ENCODE results near the gene ABCC8.

The ABCC8 gene

DNA sequence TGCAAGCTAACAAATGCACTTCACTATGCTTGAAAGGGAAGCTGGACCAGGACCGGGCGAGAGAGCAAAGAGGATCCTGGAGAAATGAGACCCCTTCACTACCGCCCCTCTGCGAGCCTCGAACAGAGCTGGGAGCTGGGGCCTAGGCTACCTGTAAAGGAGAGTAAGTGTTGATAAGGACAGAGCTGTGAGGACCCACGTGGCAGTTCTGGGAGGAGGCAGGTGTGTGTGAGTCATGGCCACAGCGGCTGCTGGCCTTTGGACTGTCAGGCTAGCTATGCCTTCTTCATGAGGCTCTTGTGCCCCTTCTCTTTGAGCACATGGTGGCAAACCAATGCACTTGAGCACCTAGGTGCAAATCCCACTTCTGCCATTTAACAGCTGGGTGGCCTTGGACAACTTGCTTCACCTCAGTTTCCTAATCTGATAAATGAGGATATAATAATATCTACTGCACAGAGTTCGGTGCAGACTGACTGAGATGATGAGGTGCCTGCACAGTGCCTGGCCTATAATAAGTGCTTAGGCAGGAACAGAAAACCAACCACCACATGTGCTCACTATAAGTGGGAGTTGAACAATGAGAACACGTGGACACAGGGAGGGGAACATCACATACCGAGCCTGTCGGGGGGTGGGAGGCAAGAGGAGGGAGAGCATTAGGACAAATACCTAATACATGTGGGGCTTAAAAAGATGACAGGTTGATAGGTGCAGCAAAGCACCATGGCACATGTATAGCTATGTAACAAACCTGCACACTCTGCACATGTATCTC lies 52.9 kb downstream of the ABCC8 start:
- DNase-seq, result no peak

DNA sequence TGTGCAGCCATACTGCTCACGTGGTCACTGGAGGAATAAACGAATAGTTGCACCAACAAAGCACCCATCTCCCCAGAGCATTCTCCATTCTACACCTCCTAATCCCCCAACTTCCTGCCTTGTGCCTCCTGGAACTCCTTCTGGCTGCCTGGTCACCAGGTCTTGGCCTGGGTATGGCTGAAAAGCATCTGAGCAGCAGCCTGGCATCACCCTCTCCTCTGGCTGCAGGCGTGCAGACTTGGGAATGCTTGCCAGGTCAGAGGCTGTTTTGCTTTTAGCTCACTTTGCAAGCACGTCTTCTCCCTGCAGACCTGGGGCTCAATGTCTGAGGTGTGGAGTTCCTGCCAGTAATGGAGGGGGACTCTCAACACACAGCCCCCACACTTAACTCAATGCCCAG lies 54.9 kb downstream of the ABCC8 start:
- DNase-seq, result no peak

DNA sequence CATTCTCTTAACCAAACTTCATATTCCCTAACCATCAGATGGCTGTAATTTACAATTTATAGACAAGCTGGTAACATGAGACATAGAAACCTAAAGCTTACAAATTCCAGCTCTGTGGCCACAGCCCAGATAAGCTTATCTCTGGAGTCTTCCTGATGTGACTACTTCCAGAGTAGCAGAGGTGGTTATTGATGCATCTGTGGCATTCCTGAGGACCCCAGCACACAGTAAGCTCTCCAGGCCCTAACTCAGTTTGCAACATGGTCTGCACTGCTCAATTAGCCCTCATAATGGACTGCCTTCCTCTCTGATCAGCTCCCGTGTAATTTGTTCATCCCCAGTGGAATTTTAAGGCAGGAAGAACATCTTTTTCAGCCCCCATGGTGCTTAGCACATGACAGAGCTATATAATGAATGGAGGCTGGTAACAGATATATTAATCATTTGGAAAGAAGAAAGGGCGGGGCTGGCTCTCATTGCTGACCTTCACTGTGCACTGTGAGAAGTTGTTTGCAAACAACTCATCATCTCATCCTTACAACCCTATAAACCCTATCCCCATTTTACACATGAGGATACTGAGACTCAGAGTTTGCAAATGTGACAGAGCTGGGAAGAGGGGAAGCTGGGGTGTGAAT lies 58.1 kb downstream of the ABCC8 start:
- no peak for DNase-seq

DNA sequence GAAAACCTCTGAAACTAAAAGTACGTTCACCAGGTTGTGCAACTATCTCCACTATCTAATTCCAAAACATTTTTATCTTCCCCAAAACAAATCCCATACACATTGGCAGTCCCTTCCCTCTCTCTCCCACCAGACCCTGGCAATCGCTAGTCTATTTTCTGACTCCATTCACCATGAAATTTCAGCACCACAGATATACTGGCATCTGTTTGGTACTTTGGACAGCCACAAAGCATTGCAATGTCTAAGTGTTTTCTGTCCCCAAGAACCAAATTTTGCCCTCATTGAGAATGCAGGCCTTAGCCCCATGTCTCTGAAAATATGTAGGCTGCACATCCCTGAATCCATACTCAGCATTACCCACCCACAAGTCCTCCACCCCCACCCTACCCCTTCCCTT lies 60.2 kb downstream of the ABCC8 start:
- no peak for DNase-seq

DNA sequence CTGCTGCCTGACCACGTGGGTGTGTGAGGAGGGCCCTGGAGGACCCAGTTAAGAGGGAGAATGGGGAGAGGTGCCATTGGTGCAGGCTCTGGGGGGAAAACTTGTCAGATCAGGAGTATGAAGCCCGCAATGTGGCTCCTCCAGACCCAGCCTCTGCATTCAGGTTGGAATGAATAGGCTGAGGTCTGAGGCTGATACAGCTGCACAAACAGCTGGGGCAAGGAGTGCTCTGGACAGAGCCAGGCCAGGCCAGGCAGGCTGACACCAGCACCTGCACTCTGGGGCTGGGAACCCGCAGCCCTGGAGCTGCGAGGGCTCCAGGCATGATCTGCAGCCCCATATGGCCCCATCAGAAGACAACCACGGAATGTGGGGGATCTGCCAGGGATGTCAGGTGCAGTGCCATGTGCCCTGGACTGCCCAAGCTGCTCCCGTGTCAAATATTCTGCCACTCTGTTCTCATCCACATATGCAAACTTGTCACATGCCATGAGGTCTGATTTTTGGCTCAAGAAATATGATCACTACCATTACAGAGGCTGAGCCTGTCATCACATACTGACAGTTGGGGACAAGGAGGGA lies 61.0 kb downstream of the ABCC8 start:
- DNase-seq, result no peak

DNA sequence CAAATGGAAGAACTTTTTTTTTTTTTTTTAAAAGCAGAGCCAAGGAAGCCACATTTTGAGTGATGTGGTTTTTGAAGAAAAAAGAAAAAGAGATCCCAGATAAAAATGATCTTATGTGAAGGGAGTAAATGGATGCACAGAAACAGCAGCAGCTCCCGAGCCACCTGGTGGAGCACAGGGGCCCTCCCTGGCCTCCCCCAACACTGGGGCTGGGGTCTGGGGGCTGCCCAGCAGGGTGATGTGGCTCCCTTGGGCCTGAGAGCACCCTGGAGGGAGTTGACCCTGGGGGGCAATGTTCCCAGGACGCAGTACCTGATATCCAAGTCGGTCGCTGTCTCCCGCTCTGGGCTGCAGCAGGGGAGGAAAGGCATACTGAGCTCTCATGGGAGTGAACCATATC lies 61.7 kb downstream of the ABCC8 start:
- no peak for DNase-seq

DNA sequence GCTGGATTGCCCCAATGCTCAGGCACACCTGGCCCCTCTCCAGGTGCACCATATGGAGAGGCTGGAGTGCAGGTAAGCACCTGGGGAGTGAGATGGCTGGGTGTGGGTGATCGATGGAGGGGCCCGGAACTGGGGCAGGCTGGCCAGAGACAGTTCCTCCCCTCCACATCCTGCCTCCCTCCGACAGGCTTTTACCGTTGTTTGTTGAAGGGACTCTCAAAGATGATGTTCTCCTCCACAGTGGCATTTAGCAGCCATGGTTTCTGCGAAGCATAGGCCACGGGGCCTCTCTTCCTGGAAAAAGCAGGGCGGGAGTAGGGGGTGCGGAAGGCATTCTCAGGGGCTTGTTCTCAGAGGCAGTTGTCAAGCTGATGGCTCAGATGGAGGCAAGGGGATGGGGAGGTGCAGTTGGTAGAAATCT lies 62.3 kb downstream of the ABCC8 start:
- DNase-seq, result no peak

DNA sequence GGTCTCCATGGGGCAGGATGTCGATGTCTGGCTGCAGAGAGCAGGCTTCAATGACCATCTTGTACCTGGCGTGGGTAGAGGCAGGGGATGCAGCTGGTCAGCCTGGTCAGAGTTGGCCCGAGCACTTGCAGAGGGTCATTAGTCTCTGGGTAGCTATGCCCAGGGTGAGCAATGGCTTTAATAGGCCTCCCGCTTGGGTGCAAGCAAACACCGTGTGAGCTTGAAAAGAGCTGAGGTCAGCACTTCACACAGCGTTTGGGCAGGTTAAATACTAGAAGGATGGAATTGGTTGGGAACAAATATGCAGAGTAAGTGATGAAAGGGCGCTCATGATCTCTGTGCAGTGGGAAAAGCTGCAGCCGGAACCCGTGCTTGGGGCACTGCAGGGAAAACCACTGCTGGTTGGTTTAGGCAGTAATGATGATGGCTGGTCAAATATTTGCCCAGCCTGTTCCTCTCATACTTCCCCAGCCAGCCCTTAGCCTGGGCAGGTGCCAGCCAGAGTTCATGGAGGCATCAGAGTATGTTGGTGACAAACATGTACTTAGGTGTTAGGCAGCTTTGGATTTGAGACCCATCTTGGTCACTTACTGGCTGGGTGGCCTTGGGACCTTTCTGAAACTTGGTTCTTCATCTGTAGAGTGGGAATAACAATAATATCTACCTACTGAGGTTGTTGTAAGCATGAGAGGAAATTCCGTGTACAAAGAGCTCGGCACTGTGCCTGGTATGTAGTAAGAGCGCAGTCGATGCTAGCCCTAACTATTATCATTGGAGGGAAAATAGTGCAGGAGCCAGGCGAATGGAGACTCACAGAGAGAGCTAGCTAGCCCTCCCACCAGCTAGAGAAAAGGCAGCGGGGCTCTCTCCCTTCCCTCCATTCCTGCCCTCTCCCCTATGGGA lies 63.0 kb downstream of the ABCC8 start:
- DNase-seq, result no peak

DNA sequence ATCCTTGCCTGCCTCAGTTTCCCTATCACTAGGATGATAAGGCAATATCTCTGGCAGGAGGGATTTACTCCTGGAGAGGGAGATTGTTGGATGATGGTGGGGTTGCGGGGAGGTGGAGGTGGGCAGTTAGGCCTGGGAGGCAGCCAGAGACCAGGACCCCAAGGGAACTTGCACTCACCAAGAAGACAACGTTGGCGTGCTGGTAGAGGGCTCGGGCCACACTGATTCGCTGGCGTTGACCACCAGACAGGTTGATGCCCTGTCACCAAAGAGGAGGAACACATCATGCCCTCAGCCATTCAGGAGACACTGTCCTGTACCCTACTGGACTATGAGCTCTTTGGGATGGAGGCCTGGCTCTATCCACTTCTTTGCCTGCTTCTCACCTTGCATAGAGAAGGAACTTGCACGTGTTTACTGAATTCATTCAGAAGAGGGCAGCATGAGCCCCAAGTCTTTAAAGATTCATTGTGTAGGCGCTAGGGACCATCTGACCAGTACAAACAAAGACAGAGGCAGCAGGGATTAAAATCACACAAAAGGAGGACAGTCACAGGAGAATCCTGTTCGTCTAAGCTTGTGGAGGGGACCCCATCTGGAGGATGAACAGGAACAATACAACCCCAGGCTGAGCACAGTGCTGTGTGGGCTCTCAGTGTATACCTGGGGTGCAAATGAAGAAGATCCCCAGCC lies 64.0 kb downstream of the ABCC8 start:
- no peak for DNase-seq

DNA sequence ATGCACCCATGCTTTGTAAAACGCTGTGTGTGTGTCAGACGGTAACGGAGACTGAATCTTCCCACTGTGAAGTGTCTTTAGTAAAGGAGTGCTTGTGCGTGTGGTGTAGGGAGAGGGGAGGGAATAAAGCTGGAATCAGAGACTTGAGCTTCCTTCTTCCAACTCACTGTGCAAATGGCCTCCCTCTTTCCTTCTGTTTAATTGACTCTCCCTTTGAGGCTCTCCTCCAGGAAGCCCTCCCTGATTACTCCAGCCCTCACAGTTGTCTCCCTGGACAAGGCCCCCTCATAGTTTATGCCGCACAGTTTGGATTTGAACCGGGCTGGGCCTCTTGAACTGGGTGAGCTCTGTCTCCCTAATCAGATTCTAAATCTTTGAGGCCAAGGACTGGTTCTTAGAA lies 65.2 kb downstream of the ABCC8 start:
- no peak for DNase-seq

DNA sequence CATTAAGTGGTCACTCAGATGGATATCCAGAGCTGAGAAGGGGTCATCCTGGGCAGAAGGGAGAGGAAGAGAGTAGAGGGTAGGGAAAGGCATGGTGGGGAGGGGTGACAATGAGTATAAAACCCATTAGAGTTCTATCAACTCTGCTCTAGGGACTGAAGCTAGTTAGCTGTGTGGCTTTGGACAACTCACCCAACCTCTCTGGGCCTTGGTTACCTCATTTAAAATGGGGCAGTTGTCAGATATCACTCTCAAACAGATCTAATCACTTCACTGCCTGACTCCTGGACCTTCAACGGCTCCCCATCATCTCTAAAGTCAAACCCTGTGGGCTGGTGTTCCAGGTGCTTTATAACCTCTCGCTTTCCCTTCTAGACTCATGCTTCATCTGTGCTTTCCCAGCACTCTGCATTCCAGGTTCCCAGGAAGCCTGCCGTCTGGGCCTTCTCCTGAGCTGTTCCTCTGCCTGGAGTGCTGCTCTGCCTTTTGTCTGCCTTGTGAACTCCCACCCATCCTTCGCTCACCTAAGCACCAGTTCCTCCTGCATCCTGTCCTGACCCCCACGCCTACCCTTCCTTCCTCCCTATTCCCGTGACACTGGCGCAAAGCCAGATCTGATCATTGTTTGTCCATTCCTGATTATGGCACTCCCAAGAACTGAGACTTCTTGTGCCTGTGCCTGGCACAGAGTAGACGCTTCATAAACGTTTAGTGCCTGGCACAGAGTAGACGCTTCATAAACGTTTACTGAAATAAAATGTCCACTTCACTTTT lies 65.9 kb downstream of the ABCC8 start:
- DNase-seq, result no peak

DNA sequence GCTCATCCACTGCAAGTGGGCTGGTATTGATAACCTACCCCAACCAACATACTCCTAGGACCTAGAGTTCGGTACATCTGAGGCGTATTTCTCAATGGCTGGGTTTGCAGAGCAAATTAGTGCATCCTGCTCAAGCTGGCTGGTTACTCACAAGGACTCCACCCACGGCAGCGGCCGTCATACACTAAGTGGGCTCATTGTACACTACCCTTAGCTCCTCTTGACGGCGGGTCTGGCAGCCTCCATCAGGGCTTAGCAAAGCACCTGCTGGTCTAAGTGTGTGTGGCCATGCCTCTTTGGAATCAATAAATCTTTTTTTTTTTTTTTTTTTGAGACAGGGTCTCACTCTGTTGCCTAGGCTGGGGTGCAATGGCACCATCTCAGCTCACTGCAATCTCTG lies 68.0 kb downstream of the ABCC8 start:
- DNase-seq, result no peak

DNA sequence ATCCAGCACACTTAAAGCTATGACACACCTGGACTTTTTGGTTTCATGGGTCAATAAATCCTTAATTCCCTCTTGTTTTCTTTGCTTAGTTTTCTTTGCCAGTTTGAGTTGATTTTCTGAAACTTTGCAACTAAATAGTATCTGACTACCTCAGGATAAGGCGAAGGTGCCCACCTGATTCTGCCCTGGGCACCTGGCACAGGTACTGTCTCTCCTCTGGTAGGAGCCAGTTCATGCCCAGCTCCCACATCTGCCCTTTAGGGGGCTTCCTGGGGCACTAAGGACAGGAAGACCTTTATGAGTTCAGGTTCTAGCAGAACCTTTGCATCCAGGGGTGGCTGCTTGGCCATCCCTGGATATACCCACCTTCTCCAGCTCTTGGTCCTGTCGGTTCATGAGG lies 68.6 kb downstream of the ABCC8 start:
- no peak for DNase-seq

DNA sequence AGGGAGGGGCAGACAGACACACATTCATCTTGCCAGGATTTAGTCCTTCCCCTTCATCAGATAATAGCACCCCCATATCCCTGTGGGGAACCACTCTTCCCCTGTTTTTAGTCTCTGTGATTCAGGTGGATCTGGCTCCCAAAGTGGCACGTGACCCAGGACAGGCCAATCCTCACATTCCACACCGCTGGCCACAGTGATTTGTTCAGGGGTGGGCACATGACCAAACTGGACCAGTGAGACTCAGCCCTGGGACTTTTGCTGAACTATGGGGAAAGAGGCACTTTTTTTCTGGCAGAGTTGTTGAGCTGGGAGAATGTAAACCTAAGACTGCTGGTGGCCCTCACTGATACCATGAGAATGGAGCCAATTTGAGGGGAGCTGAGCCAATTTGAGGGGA lies 69.1 kb downstream of the ABCC8 start:
- no peak for DNase-seq

DNA sequence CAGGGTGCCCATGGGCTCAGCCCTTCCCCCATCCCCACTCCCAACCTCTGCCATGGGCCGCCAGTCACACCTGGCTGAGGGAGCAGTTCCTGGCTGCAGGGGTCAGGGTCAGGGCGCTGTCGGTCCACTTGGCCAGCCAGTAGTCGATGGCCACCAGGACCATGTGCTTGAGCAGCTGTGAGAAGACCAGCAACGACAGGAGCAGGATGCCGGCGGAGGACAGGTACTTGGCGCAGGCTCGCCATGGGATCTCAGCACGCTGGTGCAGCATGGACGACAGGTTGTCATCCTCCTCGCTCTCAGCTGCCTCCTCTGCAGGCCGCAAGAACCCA lies 69.9 kb downstream of the ABCC8 start:
- DNase-seq, result no peak

DNA sequence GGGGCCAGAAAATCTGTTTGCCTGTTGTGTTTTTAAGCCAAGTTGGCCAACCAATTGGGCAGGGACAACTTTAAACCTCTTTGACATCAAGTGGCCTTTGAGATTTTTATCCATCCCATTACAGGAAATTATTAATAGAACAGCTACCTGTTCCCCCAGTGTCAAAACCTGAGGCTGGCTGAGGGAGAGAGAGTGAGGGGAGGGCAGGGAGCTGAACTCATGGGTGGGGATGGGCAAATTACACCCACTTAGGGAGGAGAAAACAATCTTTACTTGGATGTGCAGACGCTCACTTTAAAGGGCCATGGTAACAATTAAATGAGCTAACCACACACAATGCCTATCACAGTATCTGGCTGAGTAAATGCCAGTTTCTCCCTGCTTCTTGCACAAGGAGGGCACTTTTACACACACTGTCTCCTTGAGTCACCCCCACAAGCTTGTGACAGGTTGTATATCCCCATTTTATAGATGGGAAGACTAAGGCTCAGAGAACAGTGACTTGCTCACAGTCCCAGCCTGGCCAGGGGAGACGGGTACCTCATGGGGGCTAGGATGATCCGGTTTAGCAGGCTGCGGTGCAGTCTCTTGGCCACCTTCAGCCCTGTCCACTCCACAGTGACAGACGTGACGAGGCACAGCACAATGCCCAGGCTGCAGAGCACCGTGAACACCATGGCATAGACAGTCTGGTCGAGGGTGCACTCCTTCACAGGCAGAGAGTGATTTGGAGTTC lies 70.4 kb downstream of the ABCC8 start:
- no peak for DNase-seq

DNA sequence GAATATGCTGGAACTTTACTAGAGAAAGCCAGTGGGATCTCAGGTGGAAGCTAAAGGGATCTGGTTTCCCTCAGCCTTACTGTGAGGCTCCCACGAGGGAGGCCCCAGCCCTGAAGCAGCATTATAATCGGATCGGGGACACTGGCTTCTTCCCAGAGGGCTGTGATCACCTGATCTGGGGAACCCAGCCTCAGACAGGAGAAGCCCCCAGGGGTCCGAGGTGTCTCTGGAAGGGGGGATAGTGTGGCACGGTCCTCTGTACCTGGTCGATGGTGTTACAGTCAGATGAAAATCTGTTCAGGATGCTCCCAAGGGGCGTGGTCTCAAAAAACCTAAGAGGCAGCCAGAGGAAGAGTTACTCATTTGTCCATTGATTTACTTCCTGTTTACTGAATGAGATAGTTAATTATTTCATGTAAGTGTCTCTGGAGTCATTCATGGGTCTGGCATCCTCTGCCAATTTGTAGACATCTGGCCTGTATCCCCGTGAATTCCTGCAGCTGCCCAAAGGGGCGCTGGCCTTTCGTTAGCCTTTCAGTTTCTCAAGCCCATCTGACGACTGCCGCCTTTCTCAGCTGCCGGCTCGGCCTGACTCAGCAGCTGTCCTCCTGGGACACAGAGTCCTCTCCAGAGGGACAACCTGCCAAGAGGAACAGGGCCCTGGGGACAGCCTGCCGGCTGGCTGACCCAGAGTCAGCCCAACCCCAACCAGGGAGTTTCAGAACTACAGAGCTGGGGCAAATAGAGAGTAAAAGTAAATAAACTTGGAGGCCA lies 71.2 kb downstream of the ABCC8 start:
- no peak for DNase-seq

DNA sequence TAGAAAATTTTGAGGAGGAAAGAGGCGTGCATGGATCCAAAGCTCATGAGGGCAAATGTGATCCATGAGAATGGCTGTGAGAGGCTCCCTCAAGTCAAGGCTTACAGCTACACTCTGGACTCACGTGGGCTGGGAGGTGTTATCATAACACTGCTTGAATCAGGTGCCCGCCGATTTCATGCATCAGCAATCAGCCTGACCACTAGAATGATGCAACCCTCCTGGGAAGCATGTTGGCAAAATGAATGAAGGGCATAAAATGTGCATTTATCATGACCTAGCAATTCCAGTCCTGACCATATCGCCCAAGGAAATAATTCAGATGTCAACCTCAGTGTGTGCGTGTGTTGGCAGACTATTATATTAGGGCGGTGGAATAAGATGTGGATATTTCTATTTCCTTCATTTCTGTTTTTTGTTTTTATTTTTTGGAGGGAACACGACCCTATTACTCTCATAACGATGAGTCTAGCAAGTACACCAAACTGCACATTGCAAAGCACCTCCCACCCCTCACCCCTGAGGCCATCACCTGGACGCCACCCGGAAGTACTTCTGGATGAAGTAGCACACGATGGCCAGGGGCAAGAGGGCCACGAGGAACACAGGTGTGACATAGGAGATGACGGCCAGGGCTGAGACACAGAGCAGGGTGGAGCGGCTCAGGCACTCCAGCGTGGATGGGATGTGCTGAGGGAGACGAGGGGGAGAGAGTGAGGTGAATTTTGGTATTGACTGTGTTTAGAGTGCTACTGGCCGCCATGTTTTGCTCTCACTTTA lies 72.5 kb downstream of the ABCC8 start:
- DNase-seq, result no peak

DNA sequence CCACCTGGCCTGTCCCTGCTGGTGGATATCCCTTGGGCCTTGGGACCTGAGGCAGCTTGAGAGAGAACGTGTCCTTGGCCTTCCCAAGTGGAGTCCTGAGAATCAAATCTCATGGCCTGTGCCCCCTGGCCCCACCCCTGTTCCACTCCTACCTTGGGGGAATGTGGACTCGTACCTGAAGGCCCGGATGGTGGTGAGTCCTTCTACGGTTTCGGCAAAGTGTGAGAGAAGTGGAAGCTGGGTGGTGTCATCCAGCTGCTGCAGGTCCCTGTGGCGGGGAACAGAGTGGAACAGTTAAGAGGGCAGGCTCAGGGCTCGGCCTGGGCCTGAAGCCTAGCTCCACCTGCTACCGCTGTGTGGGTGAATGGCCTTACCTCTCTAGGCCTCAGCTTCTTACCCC lies 74.2 kb downstream of the ABCC8 start:
- DNase-seq, result no peak

DNA sequence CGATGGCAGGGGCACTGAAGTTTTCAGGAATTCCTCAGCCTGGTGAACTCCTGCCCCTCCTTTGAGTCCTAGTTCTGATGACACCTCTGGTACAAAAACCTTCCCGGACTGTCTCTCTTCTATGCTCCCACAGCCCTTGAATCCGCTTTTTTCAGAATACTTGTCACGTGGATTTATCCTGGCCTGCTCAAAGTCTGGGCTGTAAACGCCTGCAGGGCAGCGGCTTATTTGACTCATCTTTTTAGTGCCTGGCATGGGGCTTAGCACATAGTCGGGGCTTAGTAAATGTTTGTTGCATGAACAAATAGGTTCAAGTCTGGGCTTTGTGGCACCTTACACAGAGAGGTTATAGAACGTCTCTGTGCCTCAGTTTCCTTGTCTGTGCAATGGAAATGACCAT lies 74.8 kb downstream of the ABCC8 start:
- DNase-seq, result no peak

Data from NCI-H2107 (cell line).